ENCODE data around the gene RAB11FIP4. TPM values are rescaled to one million over a fixed set of nuclear protein-coding genes. Genes with fewer than 3 reads are reported as not detected.

Gene RAB11FIP4
- total and polyA plus RNA-seq, 2 experiments from 2014 or later = 0.22 to 0.40 TPM

DNA sequence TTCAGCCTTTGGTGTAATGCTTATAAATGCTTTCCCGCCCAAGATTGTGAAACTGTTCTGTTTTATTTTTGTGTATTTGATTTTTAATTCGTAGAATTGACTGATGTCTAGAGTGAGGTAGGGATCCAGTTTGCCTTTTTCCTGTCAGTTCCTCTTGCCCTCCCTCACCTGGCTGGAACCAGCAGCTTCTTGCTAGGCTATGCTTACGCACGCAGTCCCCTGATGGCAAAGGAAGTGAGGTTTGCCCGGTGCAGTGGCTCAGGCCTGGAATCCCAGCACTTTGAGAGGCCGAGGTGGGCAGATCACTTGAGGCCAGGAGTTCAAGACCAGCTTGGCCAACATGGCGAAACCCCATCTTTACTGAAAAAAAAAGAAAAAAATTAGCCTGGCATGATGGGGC, 51.9 kb downstream of the RAB11FIP4 start:
- Histone ChIP-seq H3K9me2 (ENCODE audit: insufficient read depth) (no peaks in the 10 kb centered on the region), H3K36me3 (ENCODE audit: low read depth) (no peaks in the 10 kb centered on the region), H3F3A (ENCODE audit: insufficient read depth) (no peaks in the 10 kb centered on the region), H3K4me1 (ENCODE audit: insufficient read depth) (peaks cover 16% of the 10 kb centered on the region), H2AFZ (0 out of 2 replicates have a peak overlapping the region, but pooled peaks have one; percentile 33), H3K27me3 (replicated peaks; ENCODE audit: insufficient read depth) (0 out of 2 replicates have a peak, but pooled peaks cover 2% of the 10 kb centered on the region), H3K9me3 (ENCODE audit: low read depth) (no peaks in the 10 kb centered on the region), H3K4me2 (ENCODE audit: unreplicated experiment) (peak overlapping the region; percentile 53), H4K20me1 (ENCODE audit: insufficient read depth) (no peaks in the 10 kb centered on the region), H3K4me3 (no peak overlapping the region), H3K9ac (no peak overlapping the region), H3K79me2 (ENCODE audit: insufficient read depth) (no peaks in the 10 kb centered on the region), H3K27ac (no peak overlapping the region)
- WGBS, 2 experiments (ENCODE audit: low coverage in 1 of 2, low lambda C conversion rate in 2 of 2, missing lambda C conversion rate in 2 of 2) = 72 to 78% methylated on average over 7 of the region's 7 CpGs
- in situ Hi-C loops (cut with MboI) = no loop called here
- DNase-seq = no peak
- no peak for TF ChIP-seq EZH2 (IDR thresholded peaks at IDR 0.05; ENCODE audit: insufficient read depth, poor library complexity, severe bottlenecking)
- TF ChIP-seq EZH2phosphoT487 (IDR thresholded peaks at IDR 0.05; ENCODE audit: insufficient read depth, low read depth) = no peak

DNA sequence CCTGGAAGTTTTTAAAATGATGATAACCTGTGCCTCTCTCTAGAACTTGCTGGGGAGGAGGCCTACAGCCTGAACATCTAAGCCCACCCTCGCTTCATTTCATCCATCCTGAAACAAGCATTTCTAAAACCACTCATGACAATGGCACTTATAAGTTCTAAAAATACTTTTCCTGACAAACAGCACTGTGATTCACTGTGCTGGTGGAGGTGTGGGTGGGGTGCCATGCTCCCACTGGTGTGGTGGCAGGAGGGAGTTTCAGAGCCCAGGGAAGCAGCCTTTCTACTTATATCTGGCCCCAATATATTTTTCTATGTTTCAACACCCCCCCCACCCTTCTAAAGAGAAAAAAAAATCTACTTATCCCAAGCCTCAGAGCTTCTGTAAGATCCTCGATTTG, 52.6 kb downstream of the RAB11FIP4 start:
- in situ Hi-C loops (cut with MboI) = no loop called here
- Histone ChIP-seq H3K4me3 (no peak overlapping the region), H3K9ac (no peak overlapping the region), H3K9me2 (ENCODE audit: insufficient read depth) (no peaks in the 10 kb centered on the region), H3K27me3 (replicated peaks; ENCODE audit: insufficient read depth) (no peaks in the 10 kb centered on the region), H2AFZ (peak overlapping the region; percentile 33; the same call in 1 of the 2 replicates), H3F3A (ENCODE audit: insufficient read depth) (no peaks in the 10 kb centered on the region), H3K4me1 (ENCODE audit: insufficient read depth) (peaks cover 16% of the 10 kb centered on the region), H3K27ac (no peak overlapping the region), H3K4me2 (ENCODE audit: unreplicated experiment) (peak overlapping the region; percentile 53), H3K9me3 (ENCODE audit: low read depth) (no peaks in the 10 kb centered on the region), H3K79me2 (ENCODE audit: insufficient read depth) (no peaks in the 10 kb centered on the region), H3K36me3 (ENCODE audit: low read depth) (no peaks in the 10 kb centered on the region), H4K20me1 (ENCODE audit: insufficient read depth) (no peaks in the 10 kb centered on the region)
- 56 to 63% methylated on average over 2 of the region's 2 CpGs for WGBS, 2 experiments (ENCODE audit: low coverage in 1 of 2, low lambda C conversion rate in 2 of 2, missing lambda C conversion rate in 2 of 2)
- peak; percentile 75 for DNase-seq
- no peak for TF ChIP-seq EZH2phosphoT487 (IDR thresholded peaks at IDR 0.05; ENCODE audit: insufficient read depth, low read depth)

DNA sequence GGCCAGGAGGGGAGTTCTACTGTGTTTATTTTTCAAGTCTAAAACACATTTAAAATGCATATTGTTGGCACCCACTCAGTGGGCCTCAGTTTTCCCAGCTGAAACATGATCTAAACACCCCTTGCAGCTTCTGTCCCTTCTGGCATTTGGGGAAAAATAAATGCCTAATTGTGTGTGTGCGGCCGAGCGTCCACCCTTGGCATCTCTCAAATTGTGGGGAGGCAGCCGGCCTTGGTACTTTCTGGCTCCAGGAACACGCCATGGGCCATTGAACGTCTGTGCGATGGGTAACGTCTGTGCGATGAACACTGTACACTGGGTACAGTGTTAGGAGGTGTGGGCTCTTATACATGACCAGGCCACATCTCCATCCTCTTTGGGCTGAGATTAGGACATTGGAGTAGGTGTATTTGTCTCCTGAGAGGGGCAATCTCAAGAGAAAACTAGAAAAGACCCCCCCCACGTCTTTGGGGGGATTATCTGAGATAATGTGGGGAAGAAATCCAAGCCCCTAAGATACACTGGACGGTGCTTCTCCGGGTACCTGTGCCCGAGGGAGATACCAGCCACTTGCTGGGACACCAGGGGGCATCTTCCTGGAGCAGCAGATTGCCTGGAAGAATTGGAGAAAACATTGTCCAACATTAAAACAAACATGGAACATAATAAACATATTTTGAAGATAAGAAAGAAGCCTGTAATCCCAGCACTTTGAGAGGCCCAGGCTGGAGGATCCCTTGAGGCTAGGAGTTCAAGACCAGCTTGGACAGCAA, 54.9 kb downstream of the RAB11FIP4 start:
- in situ Hi-C loops (cut with MboI) = no loop called here
- Histone ChIP-seq H2AFZ (no peak overlapping the region), H3K9me2 (ENCODE audit: insufficient read depth) (no peaks in the 10 kb centered on the region), H3K9me3 (ENCODE audit: low read depth) (no peaks in the 10 kb centered on the region), H3K36me3 (ENCODE audit: low read depth) (no peaks in the 10 kb centered on the region), H3F3A (ENCODE audit: insufficient read depth) (no peaks in the 10 kb centered on the region), H3K27me3 (replicated peaks; ENCODE audit: insufficient read depth) (no peaks in the 10 kb centered on the region), H3K79me2 (ENCODE audit: insufficient read depth) (no peaks in the 10 kb centered on the region), H3K27ac (no peak overlapping the region), H3K4me1 (ENCODE audit: insufficient read depth) (peaks cover 16% of the 10 kb centered on the region), H4K20me1 (ENCODE audit: insufficient read depth) (no peaks in the 10 kb centered on the region), H3K9ac (no peak overlapping the region), H3K4me2 (ENCODE audit: unreplicated experiment) (no peak overlapping the region), H3K4me3 (no peak overlapping the region)
- TF ChIP-seq EZH2 (IDR thresholded peaks at IDR 0.05; ENCODE audit: insufficient read depth, poor library complexity, severe bottlenecking) (no peak), EZH2phosphoT487 (IDR thresholded peaks at IDR 0.05; ENCODE audit: insufficient read depth, low read depth) (no peak)
- DNase-seq = no peak
- WGBS, 2 experiments (ENCODE audit: low coverage in 1 of 2, low lambda C conversion rate in 2 of 2, missing lambda C conversion rate in 2 of 2) = 79 to 80% methylated on average over 13 of the region's 13 CpGs

DNA sequence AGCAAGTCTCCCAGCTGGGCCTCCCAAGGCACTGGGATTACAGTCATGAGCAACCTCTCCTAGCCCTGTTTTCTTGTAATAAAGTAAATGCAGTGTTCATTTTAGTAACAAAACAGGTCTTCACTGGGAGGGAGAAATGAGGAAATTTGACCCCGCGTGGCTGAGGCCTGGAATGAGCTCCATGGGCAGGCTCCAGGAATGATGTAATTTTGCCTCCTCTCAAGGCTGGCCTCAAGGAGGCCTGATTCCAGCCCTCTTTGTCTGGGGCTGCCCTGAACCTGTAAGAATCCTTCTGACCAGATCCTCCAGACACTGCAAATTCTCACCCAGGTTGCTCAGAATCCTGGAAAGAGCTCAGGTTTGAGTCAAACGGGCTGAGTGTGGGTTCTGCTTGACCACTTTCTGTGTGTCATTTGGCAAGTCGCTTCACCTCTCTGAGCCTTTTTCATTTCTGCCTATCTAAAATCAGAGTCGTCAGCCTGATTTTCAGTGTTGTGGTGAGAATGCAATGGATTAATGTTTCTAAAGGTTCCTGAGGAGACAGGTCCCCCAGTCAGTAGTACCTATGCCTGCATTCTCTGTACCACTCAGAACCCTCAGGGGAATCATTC, 57.1 kb downstream of the RAB11FIP4 start:
- peak; percentile 49 for DNase-seq
- no peak overlapping the region for H3K4me2 ChIP-seq (ENCODE audit: unreplicated experiment)
- no peaks in the 10 kb centered on the region for H3K36me3 ChIP-seq (ENCODE audit: low read depth)
- no peaks in the 10 kb centered on the region for H4K20me1 ChIP-seq (ENCODE audit: insufficient read depth)
- H3K9ac ChIP-seq = no peak overlapping the region
- TF ChIP-seq EZH2phosphoT487 (IDR thresholded peaks at IDR 0.05; ENCODE audit: insufficient read depth, low read depth) = no peak
- no peak for TF ChIP-seq EZH2 (IDR thresholded peaks at IDR 0.05; ENCODE audit: insufficient read depth, poor library complexity, severe bottlenecking)
- H3K27me3 ChIP-seq (replicated peaks; ENCODE audit: insufficient read depth) = no peaks in the 10 kb centered on the region
- no peak overlapping the region for H3K4me3 ChIP-seq
- no peaks in the 10 kb centered on the region for H3F3A ChIP-seq (ENCODE audit: insufficient read depth)
- H3K27ac ChIP-seq = no peak overlapping the region
- 59 to 62% methylated on average over 5 of the region's 5 CpGs for WGBS, 2 experiments (ENCODE audit: low coverage in 1 of 2, low lambda C conversion rate in 2 of 2, missing lambda C conversion rate in 2 of 2)
- in situ Hi-C loops (cut with MboI) = no loop called here
- 0 out of 2 replicates have a peak overlapping the region, but pooled peaks have one; percentile 5 for H2AFZ ChIP-seq
- H3K9me3 ChIP-seq (ENCODE audit: low read depth) = no peaks in the 10 kb centered on the region
- H3K79me2 ChIP-seq (ENCODE audit: insufficient read depth) = no peaks in the 10 kb centered on the region
- H3K4me1 ChIP-seq (ENCODE audit: insufficient read depth) = peaks cover 9% of the 10 kb centered on the region
- H3K9me2 ChIP-seq (ENCODE audit: insufficient read depth) = no peaks in the 10 kb centered on the region
